NCI-H146 (cell line): ENCODE data around the gene WEE2.

ENCODE experiments used
- DNase-seq: peaks from one replicate; lab custom pipeline; 2025; lab: John Stamatoyannopoulos, UW

WEE2 gene

GRCh38 chr7:141691540-141691939 lies 16.6 kb upstream of the WEE2 start:
- DNase-seq = no peak

- DNase-seq = no peak
These were observed 16.2 kb upstream of the WEE2 start for GRCh38 chr7:141691961-141692360.

DNA sequence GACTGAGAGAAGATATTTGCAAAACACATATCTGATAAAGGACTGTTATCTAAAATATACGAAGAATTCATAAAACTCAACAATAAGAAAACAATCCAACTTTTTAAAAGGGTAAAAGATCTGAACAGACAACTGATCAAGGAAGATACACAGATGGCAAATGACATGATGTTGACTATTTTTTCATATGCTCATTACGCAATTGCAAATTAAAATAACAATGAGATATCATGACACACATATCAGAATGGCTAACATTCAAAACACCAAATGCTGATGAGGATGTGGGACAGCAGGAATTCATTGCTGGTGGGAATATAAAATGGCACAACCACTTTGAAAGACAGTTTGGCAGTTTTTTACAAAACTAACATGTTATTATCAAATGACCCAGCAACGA lies 15.1 kb upstream of the WEE2 start:
- no peak for DNase-seq

- DNase-seq = peak; percentile 67
These were observed 12.3 kb upstream of the WEE2 start for GRCh38 chr7:141695803-141696289.

DNA sequence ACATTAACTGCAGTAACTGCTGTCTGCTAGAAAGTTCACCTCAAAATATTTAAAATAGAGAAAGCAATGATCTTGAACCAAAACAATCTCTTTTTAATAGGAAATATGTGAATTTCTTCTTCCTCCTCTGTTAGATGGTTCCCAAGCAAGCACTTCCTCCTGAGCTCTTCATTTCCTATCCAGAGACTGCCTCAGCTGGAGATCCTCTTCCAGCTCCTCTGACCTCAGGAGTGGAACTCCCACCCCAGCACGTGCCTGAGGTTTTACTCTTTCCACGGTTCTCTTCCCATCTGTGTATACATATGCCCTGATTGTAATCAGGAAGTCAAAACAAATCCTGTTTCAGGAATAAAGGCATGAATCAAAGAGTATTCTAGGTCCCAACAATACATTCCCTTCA lies 11.8 kb upstream of the WEE2 start:
- no peak for DNase-seq

DNA sequence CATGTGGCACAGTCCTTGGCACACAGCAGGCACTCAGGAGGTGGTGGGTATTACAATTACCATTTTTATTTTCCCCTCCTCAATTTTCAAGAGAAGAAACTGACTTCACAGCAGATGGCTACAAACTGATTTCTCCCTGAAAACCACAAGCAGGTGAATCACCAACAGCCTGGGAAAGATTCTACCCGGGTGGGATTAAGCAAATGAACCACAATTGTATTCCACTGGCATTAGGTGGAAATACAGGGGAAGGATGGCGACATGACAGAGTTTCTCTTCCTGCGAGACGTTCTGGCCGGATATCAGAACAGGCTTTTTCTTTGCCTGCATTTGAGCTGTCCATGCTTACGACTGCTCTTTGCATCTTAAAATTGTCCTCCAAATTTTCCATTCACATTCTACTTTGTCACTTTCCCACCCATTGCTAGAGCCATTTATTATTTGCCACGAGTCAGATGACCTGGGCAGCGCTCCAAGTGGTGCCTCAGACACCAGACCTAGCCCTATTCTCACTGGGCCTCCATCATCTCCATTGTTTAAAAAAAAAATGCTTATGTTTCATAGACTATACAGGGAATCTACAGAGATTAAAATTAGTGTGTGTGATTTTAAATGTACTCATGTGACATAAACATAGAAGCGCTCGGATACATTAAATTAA lies 10.8 kb upstream of the WEE2 start:
- DNase-seq = no peak

DNA sequence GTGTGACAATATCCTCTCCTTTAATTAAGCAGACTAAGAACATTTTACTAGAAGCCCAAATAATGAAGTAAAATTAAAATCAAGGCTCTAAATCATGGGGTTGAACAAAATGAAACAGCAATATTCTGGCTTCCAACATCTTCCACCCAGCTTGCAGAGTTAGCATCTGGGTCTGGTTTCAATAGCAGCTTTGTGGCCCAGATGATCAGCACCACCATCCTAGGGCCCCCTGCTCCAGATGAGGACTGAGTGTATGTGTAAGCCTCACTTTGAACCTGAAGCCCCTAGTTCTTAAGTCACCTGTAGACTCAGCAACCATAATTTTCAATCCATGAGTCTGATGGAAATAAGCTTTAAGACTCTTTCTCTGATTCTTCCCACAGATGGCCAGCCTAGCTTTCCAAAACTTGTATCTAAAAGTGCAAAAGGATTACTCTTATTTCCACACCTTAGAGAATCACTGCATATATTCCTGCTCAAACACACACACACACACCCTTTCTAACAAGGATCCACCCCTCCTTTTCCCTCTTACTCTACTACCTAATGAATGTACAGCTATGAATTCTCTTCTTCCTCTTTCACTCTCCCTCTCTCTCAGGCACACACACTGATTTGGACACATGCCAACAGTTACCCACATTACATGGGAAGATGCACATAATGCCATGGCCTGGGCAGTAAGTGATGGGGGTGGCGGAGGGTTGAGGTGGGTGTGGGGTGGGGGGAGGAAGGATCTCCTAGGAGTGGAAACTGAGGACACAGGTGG lies 9.7 kb upstream of the WEE2 start:
- DNase-seq = no peak

DNA sequence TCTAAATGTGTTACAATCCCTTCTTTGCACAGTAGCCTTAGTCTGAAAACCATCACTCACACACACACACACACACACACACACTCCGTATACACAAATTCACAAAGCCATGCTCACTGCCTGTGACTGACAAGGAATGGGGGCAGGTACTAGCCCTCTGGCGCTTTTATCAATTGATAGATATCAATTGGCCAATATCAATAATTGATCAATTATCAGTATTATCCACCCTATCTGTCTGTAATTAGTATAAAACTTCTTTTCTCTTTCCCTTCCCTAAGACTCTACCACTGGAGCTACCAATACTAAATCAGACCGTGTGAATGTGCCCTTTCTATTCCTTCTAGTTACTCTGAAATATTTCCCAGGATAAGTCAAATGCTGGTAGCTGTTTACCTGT lies 8.3 kb upstream of the WEE2 start:
- peak; percentile 13 for DNase-seq

- DNase-seq = no peak
These were observed 7.8 kb upstream of the WEE2 start for GRCh38 chr7:141700296-141700847.

DNA sequence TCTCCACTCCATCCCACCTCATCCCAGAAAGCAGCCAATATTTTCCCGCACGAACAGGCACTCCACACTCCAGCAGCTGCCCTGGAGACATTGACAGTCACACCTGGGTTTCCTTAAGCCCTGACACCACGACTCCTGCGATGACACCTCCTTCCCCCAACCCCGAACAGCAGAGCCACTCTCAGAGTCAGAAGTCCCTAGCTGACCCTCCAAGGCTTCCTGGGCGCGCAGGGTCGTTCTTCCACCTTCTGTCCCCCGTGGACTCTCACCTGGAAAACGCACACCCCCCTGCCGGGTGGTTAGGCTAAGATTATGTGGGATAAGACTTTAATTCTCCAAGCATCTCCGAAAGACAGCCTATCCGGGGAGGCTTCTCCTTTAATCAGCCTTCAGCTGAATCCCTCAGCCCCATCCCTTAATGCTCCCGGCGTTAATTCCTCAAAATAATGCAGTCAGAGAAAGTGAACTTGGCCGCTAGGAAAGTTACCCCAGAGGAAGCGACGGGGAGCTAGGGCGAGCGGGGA lies 7.2 kb upstream of the WEE2 start:
- peak; percentile 36 for DNase-seq

DNA sequence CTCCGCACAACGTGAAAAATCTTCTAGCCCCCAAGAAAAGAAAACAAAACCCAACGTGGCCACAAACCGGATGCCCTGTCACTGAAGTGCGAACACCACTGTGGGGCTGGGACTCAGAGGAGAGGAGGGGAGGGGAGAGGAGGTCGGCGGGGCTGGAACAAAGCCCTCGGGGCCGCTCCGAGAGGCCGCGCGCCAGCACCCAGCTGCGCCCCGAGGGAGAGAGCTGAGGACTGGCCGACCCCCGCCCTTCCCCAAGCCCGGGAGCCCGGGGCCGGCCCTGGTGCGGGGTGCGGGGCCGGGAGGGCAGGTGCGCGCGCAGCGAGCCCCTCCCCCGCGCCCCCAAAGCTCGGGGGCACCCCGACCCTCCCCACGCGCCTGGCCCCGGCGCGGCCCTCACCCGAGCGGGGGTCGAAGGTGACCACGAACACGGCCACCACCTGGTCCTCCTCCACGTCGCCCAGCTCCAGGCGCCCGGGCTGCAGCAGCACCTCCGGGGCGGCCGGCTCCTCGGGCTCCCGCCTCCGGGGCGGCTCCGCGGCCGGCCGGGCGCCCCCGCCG lies 6.6 kb upstream of the WEE2 start:
- DNase-seq = peak; percentile 79

- DNase-seq = peak; percentile 67
These were observed 6.0 kb upstream of the WEE2 start, which contains the start of gene DENND11 for GRCh38 chr7:141702047-141702567. DENND11 (minus strand) TSS chr7:141702166; CDS start chr7:141702153, 13 bp downstream.

- no peak for DNase-seq
These were observed 5.3 kb upstream of the WEE2 start for GRCh38 chr7:141702892-141703291.

DNA sequence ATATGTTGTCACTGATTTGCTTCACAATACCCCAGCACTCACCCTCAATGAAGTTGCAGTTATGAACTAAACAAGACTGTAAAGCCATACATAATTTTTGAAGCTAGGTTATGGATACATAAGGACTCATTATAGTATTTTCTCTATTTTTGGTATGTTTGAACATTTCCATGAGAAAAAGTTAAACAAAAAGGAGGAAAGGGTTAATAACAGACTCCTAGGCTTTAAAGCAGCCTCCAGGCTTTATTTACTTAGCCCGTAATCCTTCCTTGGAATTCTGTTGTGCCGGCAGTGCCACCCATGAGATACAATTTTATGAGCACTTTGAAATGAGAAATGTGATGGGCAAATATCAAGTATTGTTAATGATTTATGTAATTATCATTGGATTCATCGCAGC lies 4.0 kb upstream of the WEE2 start:
- peak; percentile 23 for DNase-seq

DNA sequence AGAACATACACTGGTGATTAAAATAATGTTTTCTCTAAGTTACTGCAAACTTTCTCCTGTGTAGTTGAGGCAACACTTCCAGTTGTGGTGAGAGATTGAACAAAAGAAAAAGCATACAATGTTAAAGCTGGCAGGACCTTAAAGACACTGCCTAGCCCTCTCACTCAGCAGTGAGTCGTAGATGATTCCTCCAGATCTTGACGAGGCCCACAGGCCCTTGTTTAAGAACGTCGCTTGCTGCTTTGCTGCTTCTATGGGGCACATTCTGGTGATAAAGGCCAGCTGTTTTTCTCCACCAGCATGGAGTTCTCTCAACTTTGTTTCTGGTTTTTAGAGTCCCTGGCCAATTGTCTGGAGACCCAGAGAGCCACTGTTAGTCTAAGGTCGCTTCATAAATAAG lies 3.4 kb upstream of the WEE2 start:
- no peak for DNase-seq

- DNase-seq = peak; percentile 67
These were observed 1.7 kb upstream of the WEE2 start for GRCh38 chr7:141706239-141707064.

GRCh38 chr7:141709318-141709717 lies 1.2 kb downstream of the WEE2 start:
- DNase-seq = peak; percentile 45

GRCh38 chr7:141709749-141710148 lies 1.6 kb downstream of the WEE2 start:
- peak; percentile 95 for DNase-seq

DNA sequence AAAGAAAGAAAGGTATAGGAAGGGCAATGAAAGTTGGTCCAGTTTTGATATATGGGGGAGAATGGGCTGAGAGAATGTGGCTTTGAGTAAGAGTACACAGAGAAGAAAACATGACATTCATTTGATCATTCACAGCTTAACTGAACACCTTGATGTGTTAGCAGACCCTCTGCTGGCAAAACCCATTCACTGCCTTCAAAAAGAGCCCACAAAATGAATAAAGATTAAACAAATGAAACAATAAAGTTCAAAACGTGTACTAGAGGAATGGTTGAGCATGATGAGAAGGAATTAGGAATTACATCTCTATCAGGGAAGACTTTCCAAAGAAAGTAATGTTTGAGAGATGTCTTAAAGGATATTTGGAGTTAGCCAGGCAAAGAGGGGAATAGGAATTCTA lies 2.1 kb downstream of the WEE2 start:
- DNase-seq = no peak

- DNase-seq = no peak
These were observed 4.6 kb downstream of the WEE2 start for GRCh38 chr7:141712603-141713255.

- DNase-seq = no peak
These were observed 5.7 kb downstream of the WEE2 start for GRCh38 chr7:141713890-141714289.
